ENCODE results near the gene VTI1A. TPM values are rescaled to one million over a fixed set of nuclear protein-coding genes. Genes with fewer than 3 reads are reported as not detected.
A peak's percentile ranks its signal among the peaks of the same experiment; 100 is the strongest.

Gene VTI1A
- polyA plus RNA-seq, 2 of the 4 experiments (the other 2 are of a cell fraction), result 17.0 to 25.3 TPM

GRCh38 chr10:112631501-112632400 is 184.7 kb downstream of the VTI1A start:
- Histone ChIP-seq H3K4me2 (no peak overlapping the region; the same call in 2 of the 3 replicates), H3K4me1 (peaks cover 27% of the 10 kb centered on the region), H3K9me3 (no peaks in the 10 kb centered on the region), H3K4me3 (no peak overlapping the region), H3K27ac (peak overlapping the region in 1 of 2 experiments; percentile 56; a peak in 1 of 6 replicates)
- no peak for FAIRE-seq
- POLR2A ChIA-PET, result no interaction called here
- ATAC-seq, result no peak; a peak in 1 of 6 replicates
- no peak for DNase-seq (ENCODE audit: low read depth in 1 of 2, low spot score in 1 of 2)
- TF ChIP-seq NPAS2 (CRISPR knock-in tag; IDR thresholded peaks at IDR 0.05; ENCODE audit: borderline replicate concordance), result no peak
- TF ChIP-seq TP53 (CRISPR knock-in tag; IDR thresholded peaks at IDR 0.05), result no peak
- no peak for TF ChIP-seq CHD2 (IDR thresholded peaks at IDR 0.05; ENCODE audit: low read length, partially characterized antibody)
- peak in 1 of 2 experiments; percentile 47; a peak in 1 of 4 replicates for TF ChIP-seq CEBPB (IDR thresholded peaks at IDR 0.05)
- TF ChIP-seq MAFK (IDR thresholded peaks at IDR 0.05; ENCODE audit: partially characterized antibody), result peak; percentile 44
- no peak for TF ChIP-seq CHD4 (IDR thresholded peaks at IDR 0.05; ENCODE audit: borderline replicate concordance)
- TF ChIP-seq KDM1A (IDR thresholded peaks at IDR 0.05; ENCODE audit: low read depth), result no peak
- no peak for TF ChIP-seq HOXA7 (CRISPR knock-in tag; IDR thresholded peaks at IDR 0.05)
- no peak for TF ChIP-seq RFX5 (IDR thresholded peaks at IDR 0.05)
- TF ChIP-seq FOXS1 (CRISPR knock-in tag; IDR thresholded peaks at IDR 0.05), result no peak
- no peak for TF ChIP-seq RNF2 (IDR thresholded peaks at IDR 0.05; ENCODE audit: borderline replicate concordance, low read depth)
- no peak for TF ChIP-seq USF2 (IDR thresholded peaks at IDR 0.05)
- TF ChIP-seq SREBF2 (IDR thresholded peaks at IDR 0.05), result no peak
- TF ChIP-seq EHF (CRISPR knock-in tag; IDR thresholded peaks at IDR 0.05), result no peak
- TF ChIP-seq SMC3 (IDR thresholded peaks at IDR 0.05), result no peak
- CTCF ChIA-PET, result no interaction called here
- 80% methylated on average over 8 of the region's 8 CpGs for WGBS (ENCODE audit: missing lambda C conversion rate)

- no peak overlapping the region for H3K4me3 ChIP-seq
- FAIRE-seq (no peak), ATAC-seq (no peak; a peak in 1 of 6 replicates), DNase-seq (ENCODE audit: low read depth in 1 of 2, low spot score in 1 of 2) (no peak)
- H3K4me2 ChIP-seq, result peak overlapping the region; percentile 33
- peaks cover 45% of the 10 kb centered on the region for H3K4me1 ChIP-seq
- peak overlapping the region in 1 of 2 experiments; percentile 29; a peak in 1 of 6 replicates for H3K27ac ChIP-seq
- ChIA-PET CTCF (interaction anchor here (0.6 to 1.6 kb wide), 3 partner anchors 30 to 384 kb away, joined by 3 read pairs; no protein-coding TSS in a partner anchor), POLR2A (no interaction called here)
- no peaks in the 10 kb centered on the region for H3K9me3 ChIP-seq
- TF ChIP-seq ZSCAN20 (CRISPR knock-in tag; IDR thresholded peaks at IDR 0.05) (no peak), FOSL2 (IDR thresholded peaks at IDR 0.05) (no peak), FOSL2 (CRISPR knock-in tag; IDR thresholded peaks at IDR 0.05) (peak; percentile 19; the same call in 1 of the 2 replicates), KDM1A (IDR thresholded peaks at IDR 0.05; ENCODE audit: low read depth) (no peak), ESRRA (IDR thresholded peaks at IDR 0.05; ENCODE audit: borderline replicate concordance, low read length) (no peak), POLR2AphosphoS2 (conservative IDR thresholded peaks at IDR 0.05; ENCODE audit: low read length) (no peak)
- whole genome bisulfite sequencing (ENCODE audit: missing lambda C conversion rate), result 64% methylated on average over 5 of the region's 5 CpGs
Observed at GRCh38 chr10:112634096-112634830, 187.2 kb downstream of the VTI1A start.

GRCh38 chr10:112637901-112638300 is 190.9 kb downstream of the VTI1A start:
- no peak overlapping the region for H3K27ac ChIP-seq
- ChIA-PET POLR2A (no interaction called here), CTCF (interaction anchor here (1.7 kb wide), 1 partner anchor 11 kb away, joined by 3 read pairs; no protein-coding TSS in a partner anchor)
- H3K4me1 ChIP-seq, result peaks cover 35% of the 10 kb centered on the region
- no peak for FAIRE-seq
- H3K9me3 ChIP-seq, result no peaks in the 10 kb centered on the region
- H3K4me2 ChIP-seq, result peak overlapping the region; percentile 24
- no peak for ATAC-seq
- no peak for TF ChIP-seq FOSL2 (IDR thresholded peaks at IDR 0.05)
- no peak for TF ChIP-seq FOSL2 (CRISPR knock-in tag; IDR thresholded peaks at IDR 0.05)
- no peak overlapping the region for H3K4me3 ChIP-seq
- no peak for DNase-seq (ENCODE audit: low read depth in 1 of 2, low spot score in 1 of 2)
- 12% methylated on average over 3 of the region's 3 CpGs for WGBS (ENCODE audit: missing lambda C conversion rate)

All from A549 (cell line).